GM21717 (cell line): ENCODE measurements around the gene YWHAQ.
"Not testable (repeated sequence)": the region's sequence is repeated elsewhere in the genome, so short reads cannot be mapped to it uniquely, and the experiment has no call there.

Experiments used
- ATAC-seq: cut with Tn5 transposase; IDR thresholded peaks from one replicate; pipeline ENCODE4 v1.9.1; 2021; ENCODE audit warnings: mild to moderate bottlenecking, moderate library complexity; ENCODE audit not compliant: unreplicated experiment

Gene YWHAQ

DNA sequence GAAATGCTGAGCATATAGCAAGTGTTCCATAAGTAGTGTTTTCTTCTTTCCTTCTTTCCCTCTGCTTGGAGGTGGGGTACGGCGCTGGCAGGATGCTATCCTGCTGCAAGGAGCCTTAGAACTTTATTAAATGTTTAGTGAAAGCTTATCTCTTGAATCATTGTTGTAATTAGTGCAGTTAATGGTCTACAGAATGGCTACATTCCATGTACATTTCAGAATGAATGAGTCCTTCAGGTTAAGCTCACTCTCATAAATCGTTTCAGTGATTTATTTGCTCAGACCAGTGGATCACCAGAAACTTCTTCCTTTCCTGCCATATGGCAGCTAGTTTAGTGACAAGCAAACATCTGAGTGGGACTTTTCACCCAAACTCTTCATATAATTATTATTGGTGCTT is 3.3 kb upstream of the YWHAQ start:
- ATAC-seq, result no peak

DNA sequence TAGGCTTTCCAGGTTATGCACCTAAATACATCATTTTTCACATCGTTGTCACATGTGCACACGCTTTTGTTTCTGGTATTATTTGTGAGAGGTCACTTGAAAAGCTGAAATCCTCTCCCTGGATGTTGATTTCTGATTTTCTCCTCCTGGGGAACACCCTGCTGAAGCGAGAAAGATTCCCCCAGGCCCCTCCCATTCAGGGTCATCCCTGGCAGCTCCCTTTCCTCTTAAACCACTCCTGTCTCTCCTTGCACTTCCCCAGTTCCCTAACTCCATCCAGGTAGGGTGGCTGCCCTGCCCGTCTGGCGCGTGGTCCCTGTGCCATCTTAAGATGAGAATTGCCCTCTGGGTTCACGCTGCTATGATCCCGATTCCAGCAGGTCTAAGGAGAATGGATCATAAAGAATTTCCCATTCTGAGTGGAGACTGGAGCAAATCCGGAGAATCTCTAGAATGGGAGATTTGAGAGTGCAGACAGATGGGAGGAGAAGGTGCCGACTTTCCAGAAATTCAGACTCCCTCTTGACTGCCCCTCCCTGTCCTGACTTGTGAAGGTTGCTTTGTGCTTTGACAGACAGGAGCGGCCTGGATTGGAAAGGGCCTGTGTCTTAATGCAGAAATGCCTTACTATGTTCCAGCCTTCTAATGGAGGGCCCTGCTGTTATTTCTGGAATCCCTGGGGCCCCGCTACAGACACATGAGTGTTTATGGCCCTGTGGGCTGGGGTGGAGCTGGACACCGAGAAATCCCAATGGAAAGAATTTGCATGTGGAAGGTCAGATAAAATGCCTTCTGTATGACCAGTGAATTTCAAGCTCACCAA is 1.3 kb upstream of the YWHAQ start:
- no peak for ATAC-seq

DNA sequence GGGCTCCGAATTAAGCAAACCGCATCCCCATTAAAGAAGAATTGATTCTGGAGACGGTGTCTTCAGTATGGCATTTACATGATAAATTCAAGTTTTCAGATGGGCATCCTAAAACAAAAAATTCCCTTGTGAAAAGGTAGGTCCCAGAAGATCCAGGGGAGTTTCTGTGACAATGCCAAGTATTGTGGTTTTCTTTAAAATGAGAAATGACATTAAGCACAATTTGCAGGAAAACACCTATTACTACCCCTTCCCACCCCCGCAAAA is 689 bp upstream of the YWHAQ start:
- ATAC-seq, result no peak

DNA sequence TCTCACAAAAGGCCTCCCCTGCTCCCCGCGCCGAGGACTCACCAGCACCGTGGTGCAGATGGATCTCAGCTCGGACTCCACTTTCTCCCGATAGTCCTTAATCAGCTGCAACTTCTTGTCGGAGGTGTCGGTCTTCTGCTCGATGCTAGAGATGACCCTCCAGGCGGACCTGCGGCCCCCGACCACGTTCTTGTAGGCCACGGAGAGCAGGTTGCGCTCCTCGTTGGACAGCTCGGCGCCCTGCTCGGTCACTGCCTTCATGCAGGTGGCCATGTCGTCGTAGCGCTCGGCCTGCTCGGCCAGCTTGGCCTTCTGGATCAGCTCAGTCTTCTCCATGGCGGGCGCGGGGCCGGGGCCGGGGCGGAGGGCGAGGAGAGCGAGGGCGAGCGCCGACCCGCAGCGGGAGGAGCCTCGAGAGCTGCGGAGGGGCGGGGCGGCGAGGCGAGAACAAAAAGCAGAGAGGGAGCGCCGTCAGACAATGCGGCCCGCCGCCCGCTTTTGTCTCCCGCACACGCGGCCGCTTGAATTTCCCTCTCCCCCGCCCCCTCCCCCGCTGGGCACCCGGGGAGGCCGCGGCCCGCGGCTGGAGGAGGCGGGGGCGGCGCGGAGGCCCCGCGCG is 571 bp downstream of the YWHAQ start:
- peak; percentile 50 for ATAC-seq

DNA sequence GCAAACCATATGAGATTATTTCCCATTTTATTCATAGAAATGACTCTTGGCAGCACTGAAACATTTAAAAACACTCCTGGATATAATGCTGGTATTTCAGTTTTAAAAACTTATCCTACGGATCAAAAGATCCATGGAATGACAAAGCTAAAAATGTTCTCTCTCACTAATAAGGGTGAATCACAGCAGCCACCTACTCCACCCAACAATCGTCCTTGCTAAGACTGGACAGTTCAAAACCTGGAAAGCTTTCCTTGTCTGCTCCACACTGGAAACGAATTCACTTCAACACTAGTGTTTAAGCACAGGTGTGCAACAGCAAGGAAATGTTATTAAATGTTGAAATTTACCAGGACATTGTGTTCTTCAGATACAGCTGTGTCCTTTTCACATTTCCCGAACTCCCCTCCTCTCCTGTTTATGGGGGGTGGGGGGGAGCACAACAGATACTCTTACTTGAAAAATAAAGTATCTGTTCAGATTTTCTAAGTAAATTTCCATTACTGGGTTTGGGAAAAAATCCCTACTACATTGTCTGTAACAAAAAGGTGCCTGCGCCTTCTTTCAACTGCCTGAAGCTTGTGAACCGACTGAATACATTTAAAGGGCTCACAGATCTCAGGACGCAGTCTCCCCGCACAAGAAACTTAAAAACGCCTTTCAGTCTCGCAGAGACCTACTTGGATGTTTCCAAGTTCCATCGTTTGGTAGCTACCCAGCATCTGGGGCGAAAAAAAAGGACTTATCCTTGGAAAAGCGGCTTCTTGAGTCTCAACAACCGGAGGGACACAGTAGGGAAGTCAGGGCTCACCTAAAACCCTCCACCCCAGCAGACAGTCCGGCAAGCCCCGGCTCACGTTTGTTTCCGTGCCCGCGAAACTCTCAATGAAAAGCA is 1.3 kb downstream of the YWHAQ start:
- no peak for ATAC-seq

DNA sequence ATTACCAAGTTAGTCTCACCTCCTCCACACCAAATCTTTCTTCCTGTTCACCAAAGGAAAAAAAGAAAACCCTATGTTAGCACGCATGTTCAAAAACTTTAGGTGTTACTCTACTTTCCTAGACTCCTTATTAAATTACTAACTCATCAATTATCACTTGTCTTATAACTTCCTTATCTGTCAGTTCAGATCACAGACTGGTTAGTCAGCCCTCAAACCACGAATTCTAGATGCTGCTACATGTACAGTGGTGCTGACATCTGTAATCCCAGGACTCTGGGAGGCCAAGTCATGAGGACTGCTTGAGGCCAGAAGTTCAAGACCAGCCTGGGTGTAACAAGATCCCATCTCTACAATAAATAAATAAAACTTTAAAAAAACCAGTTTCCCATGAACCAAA is 3.5 kb downstream of the YWHAQ start:
- ATAC-seq, result no peak

DNA sequence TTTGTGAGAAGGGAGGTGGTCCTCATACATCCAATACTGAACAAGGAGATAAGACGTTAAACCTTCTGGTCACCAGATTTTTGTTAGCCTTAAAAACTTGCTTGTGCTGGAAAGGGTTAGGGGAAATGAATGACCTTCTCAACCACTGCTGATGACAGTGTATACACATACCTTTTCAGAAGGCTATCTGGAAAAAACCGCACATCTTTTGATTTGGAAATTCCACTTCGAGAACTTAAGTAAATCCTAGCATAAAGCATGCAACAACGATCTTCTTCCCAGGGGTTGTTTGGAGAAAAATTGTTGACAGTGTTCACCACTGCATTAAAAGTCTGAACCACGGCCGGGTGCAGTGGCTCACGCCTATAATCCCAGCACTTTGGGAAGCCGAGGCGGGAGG is 7.6 kb downstream of the YWHAQ start:
- ATAC-seq, result no peak

DNA sequence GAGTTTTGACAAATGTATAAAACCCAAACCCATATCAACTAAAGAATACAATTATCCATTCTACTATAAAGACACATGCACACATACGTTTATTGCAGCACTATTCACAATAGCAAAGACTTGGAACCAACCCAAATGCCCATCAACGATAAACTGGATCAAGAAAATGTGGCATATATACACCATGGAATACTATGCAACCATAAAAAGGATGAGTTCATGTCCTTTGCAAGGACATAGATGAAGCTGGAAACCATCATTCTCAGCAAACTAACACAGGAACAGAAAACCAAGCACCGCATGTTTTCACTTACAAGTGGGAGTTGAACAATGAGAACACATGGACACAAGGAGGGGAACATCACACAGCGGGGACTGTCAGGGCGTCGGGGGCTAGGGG is 9.1 kb downstream of the YWHAQ start:
- ATAC-seq, result not testable (repeated sequence)

DNA sequence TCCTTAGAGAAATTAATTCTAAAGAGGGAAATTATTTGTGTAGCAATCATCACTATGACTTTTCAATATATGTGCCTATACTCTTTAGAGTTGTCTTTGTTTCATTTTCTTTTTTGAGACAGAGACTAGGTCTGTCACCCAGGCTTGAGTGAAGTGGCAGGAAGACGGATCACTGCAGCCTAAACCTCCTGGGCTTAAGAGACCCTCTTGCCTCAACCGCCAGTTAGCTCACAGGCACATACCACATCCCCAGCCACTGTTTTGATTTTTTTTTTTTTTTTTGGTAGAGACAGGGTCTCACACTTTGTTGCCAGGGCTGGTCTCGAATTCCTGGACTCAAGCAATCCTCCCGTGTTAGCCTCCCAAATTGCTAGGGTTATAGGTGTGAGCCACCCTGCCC is 12.4 kb downstream of the YWHAQ start:
- peak; percentile 60 for ATAC-seq

DNA sequence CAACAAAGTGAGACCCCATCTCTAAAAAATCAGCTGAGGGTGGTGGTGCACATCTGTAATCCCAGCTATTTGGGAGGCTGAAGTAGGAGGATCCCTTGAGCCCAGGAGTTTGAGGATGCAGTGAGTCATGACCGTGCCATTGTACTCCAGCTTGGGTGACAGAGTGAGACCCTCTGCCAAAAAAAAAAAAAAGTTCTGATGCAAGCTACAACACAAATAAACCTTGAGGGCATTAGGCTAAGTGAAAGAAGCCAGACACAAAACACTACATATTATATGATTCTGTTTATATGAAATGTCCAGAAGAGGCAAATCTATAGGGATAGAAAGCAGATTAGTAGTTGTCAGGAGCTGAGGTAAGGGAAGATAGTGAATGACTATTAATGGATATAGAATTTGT is 13.0 kb downstream of the YWHAQ start:
- ATAC-seq, result no peak

DNA sequence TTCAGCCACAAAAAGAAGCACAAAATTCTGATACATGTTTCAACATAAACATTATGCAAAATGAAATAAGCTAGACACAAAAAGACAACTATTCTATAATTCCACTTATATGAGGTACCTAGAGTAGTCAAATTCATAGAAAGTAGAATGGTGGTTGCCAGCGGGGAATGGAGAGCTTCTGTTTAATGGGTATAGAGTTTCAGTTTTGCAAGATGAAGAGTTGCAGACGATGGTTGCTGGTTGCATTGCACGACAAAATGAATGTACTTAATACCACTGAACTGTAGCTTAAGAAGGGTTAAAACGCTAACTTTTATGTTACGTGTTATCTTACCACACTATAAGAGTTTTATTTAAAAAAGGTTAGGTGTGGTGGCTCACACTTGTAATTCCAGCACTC is 13.5 kb downstream of the YWHAQ start:
- ATAC-seq, result no peak

DNA sequence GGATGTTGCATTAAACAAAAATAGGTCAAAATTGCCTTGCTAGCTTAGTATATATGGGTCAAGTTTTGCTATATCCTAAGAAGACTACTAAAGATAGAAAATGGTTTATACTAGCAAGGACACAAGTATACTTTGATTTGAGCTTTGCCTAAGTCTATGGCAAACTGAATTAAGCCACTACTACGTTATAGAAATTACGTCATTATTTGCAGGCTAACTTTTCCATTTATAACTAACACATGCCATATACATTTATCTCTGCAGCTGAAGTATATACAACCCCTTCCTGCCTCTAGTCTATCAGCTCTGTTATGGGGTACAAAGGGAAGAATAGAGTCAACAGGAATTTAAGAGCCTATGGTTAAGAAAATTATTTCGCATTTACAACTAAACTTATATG is 16.2 kb downstream of the YWHAQ start:
- no peak for ATAC-seq

DNA sequence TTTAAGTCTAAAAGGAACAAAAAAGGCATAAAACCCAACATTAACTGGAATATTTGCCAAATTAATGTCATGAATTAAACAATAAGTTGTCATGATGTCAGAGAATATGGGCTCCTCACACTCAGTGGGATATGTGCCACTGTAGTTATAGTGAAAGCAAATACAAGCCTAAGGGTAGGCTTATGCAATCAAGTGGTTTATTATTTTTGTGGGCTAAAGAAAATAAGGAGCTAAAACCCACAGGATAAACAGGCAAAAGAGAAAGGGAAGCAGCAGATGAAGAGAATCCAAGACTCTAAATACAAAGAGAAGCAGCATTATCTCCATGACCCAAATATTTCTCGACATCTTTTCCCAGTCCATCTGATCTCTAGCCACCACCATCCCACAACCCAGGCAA is 17.5 kb downstream of the YWHAQ start:
- no peak for ATAC-seq

DNA sequence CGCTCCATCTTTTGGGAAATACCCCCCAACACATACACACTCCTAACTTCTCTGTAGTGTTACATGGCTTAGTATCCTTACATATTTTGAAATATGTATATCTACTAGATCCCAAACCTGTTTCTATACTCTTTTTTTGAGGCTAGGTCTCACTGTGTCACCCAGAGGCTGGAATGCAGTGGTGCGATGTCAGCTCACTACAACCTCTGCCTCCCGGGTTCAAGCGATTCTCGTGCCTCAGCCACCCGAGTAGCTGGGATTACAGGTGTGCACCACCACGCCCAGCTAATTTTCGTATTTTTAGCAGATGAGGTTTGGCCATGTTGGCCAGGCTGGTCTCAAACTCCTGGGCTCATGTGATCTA is 19.3 kb downstream of the YWHAQ start:
- not testable (repeated sequence) for ATAC-seq

DNA sequence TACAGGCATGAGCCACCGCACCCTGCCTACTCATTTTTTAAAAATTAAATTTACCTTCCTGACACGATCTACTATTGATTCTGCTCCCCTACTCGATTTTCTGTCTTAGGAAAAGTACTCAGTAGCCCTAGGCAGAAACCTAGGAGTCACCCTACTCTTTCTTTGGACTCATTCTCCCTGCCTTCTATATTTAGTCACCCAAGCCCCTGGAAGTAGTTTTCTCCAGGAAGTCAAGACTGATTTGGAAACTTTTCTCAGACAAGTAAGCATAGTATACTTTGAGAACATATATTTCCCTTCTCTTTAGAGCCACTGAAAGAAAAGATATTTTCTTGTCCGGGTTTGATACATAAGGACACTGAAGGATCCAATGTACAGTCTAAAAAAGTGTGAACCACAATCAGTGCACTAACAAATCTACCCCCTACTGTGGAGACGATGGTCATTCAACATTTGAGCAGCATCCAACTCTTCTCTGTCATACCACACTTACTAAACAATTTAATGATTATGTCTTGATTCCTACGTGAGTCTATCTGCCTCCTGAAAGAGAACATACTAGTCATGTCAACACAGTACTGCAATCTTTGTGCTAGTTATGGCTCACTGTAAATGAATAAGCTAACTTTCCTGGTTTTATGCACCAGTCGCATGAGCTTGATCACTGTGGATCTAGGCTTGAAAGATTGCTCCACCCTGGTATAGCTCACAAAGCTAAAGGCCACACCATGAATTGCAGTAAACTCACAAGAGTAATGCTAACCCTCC is 19.8 kb downstream of the YWHAQ start:
- no peak for ATAC-seq

DNA sequence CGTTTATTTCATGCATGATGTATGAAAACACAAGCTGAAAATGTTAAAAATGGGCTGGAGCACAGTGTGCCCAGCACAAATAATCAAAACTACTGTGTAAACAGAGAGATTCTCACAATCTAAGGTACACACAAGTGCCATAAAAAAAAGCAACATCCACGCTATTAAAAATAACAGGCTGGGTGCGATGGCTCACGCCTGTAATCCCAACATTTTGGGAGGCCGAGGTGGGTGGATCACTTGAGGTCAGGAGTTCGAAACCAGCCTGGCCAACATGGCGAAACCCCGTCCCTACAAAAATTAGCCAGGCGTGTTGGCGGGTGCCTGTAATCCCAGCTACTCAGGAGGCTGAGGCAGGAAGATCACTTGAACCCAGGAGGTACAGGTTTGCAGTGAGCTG is 22.3 kb downstream of the YWHAQ start:
- ATAC-seq, result peak; percentile 11

DNA sequence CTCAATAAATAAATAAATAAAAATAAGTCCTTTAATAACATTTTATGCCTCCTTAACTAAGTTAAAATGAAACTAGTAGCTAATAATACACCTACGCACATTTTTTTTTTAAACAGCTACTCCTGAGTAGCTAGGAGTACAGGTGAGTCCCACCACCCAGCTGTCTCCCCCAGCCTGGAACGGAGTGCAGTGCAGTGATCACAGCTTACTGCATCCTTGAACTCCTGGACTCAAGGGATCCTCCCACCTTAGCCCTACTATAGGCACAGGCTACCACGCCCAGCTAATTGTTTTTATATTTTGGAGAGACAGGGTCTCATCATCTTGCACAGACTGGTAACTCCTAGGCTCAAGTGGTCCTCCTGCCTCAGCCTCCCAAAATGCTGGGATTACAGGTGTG is 28.4 kb downstream of the YWHAQ start:
- no peak for ATAC-seq

DNA sequence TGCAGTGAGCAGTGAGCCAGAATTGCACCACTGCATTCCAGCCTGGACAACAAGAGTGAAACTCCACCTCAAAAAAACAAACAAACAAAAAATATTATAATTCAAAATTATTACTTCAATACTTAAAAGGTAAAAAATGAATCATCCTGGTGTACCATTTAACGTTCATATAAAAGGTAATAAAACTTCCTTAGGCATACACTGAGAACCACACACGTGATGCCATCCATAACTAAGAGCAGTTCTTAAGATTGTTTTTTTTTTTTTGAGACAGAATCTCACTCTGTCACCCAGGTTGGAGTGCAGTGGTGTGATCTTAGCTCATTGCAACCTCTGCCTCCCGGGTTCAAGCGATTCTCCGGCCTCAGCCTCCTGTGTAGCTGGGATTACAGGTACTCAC is 29.4 kb downstream of the YWHAQ start:
- ATAC-seq, result no peak

DNA sequence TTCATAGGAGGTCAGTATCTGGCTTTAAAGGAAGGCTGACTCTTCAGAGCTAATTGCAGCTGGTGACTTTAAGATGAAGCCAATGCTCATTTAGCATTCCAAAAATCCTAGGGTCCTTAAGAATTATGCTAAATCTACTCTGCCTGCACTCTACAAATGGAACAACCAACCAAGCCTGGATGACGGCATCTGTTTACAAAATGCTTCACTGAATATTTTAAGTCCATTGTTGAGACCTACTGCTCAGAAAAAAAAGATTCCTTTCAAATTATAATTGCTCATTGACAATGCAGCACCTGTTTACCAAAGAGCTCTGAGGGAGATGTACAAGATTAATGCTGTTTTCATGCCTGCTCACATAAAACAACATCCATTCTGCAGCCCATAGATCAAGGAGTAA is 31.4 kb downstream of the YWHAQ start:
- ATAC-seq, result no peak

DNA sequence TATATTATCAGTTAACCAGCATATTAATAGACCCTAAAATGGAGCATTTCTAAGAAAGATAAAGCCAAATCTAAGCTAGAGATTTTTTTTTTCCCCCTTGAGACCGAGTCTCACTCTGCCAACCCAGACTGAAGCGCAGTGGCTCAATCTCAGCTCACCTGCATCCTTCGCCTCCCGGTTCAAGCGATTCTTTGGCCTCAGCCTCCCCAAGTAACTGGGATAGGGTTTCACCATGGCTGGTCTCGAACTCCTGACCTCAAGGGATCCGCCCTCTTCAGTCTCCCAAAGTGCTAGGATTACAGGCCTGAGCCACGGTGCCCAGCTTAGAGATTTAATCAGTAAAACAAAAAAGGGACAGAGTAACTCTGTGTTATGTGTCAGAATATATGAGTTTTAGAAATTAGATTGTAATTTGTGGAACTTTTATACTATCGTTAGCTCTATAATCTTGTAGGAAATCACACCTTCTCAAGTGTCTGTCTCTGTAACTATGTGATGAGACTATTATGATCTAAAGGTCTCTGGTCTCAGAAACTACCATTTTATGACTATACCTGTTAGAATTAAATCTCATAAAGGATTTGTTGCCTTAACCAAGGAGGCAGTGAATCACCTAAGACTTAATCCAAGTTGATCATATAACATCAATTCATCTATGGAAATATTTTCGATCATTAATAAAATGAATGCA is 34.0 kb downstream of the YWHAQ start:
- ATAC-seq, result no peak

DNA sequence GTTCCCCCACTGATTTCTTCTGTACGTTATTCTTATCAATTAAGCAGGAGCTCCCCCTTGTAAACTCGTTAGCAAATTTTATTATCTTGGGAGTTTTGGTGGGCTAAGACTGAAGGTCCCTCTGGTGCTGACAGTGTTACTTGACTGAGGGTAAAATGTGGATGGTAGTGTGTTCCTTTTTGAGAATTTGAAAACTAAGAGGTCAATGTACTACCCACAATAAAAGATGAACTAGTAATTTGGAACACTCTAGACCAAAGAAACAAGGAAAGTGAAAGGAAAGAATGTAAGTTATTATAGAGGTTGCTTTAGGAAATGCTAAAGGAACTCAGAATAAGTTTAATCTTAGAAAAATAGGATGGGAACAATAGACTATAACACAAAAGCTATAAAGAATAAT is 35.1 kb downstream of the YWHAQ start:
- ATAC-seq, result no peak
